Fibroblast of mammary gland (primary cell): Measurements from ENCODE around the gene ZFAND6.

Experiments
- DNase-seq: peaks from one replicate; pipeline ENCODE4 v3.0.0-alpha.2; 2010; ENCODE audit warnings: low read depth
- H3K4me3 ChIP-seq: 2 replicates; pipeline ENCODE4 v1.5.1; 2011; ENCODE audit warnings: low read depth, mild to moderate bottlenecking, low read length, moderate library complexity; ENCODE audit not compliant: control insufficient read depth
- TF ChIP-seq, protein P1 (sequence below): conservative IDR thresholded peaks from 2 replicates; pipeline ENCODE4 v1.5.1; 2011; ENCODE audit warnings: low read depth, low read length, inconsistent platforms; ENCODE audit not compliant: control insufficient read depth, insufficient read depth

ZFAND6 gene

DNA sequence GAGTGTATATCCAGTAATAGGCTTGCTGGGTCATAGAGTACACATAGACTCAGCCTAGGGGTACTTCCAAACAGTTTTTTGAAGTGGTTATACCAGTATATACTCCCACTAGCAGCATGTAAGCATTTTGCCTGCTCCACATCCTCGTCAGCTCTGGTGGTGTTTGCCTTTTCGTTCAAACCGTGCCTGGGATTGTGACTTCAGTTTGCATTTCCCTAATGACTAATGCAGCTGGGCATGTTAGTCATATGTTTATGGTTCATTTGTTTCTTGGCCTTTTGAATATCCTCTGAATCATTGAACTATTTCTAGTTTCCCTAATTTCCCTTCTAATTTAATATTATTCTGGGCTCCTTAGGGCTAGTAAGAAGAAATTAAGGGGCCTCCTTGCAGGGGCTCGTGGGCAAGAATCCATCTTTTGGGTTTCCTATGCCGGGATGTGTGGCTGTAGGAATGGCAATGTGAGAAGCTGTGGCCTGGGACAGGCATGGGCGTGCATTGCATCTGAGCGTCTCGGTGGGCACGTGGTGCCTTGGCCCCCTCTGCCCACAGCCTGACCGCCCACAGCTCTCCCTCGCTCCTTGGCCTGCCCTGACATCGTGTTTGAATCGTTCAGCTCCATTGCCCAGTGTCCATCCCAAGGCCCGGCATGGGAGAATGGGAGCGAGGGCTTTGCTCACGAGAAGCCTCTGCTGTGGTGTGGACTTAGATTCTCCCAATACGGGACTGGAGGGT, 119.7 kb downstream of the ZFAND6 start:
- peak; percentile 97 for DNase-seq
- TF ChIP-seq, protein P1, sequence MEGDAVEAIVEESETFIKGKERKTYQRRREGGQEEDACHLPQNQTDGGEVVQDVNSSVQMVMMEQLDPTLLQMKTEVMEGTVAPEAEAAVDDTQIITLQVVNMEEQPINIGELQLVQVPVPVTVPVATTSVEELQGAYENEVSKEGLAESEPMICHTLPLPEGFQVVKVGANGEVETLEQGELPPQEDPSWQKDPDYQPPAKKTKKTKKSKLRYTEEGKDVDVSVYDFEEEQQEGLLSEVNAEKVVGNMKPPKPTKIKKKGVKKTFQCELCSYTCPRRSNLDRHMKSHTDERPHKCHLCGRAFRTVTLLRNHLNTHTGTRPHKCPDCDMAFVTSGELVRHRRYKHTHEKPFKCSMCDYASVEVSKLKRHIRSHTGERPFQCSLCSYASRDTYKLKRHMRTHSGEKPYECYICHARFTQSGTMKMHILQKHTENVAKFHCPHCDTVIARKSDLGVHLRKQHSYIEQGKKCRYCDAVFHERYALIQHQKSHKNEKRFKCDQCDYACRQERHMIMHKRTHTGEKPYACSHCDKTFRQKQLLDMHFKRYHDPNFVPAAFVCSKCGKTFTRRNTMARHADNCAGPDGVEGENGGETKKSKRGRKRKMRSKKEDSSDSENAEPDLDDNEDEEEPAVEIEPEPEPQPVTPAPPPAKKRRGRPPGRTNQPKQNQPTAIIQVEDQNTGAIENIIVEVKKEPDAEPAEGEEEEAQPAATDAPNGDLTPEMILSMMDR, result no peak
- no peak overlapping the region for H3K4me3 ChIP-seq

DNA sequence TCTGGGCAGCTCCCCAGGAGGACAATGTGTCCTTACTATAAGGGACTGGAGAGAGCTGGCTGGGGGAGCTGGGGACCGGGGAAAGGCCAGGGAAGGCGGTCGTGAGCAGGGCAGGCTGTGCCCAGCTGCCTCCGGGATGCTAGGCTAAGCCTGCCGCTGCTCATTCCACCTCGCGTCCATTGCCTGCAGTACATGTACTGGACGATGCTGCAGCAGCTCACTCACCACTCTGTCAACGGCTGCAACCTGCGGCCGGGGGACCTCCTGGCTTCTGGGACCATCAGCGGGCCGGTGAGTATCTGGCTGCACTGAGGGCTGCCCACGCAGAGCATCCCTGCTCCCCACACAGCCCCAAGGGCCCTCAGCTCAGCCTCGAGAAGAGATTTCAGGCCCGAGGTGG, 120.5 kb downstream of the ZFAND6 start:
- no peak for DNase-seq
- TF ChIP-seq, protein P1, result no peak
- H3K4me3 ChIP-seq, result no peak overlapping the region

DNA sequence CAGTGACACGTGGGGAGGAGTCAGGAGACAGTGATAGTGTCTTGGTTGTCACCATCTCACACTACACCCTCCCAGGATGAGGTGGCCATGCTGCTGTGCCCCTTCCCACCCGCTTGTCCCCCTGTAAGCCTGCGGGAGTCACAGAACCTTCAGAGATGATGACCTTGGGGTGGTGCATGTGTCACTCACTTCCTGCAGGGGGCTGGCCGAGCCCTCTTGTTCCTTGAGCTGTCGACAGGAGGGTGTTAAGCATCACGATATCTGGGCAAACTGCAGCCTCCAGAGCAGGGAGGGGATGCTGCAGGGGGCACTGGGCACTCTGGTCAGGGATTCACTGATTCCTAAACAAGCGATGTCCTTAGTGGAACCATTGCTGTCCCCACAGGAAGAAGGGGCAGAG, 121.0 kb downstream of the ZFAND6 start:
- no peak overlapping the region for H3K4me3 ChIP-seq
- TF ChIP-seq, protein P1, result no peak

DNA sequence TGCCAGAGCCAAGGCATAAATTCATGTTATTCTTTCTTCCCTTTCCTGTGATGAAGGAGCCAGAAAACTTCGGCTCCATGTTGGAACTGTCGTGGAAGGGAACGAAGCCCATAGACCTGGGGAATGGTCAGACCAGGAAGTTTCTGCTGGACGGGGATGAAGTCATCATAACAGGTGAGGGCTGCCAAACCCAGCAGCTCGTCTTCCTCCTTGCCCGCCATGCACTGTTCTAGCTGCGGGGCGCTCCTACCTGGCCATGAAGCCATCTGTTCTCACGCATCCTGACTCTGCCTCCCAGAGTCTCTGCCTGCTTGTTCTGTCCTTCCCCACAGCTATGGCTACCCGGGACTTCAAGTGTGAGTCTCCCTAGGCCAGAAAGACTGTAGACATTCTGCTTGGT, 121.5 kb downstream of the ZFAND6 start:
- DNase-seq, result no peak
- TF ChIP-seq, protein P1, result no peak
- H3K4me3 ChIP-seq, result no peak overlapping the region

More for the DNA sequence above, 121.0 kb downstream of the ZFAND6 start:
- DNase-seq, result no peak

DNA sequence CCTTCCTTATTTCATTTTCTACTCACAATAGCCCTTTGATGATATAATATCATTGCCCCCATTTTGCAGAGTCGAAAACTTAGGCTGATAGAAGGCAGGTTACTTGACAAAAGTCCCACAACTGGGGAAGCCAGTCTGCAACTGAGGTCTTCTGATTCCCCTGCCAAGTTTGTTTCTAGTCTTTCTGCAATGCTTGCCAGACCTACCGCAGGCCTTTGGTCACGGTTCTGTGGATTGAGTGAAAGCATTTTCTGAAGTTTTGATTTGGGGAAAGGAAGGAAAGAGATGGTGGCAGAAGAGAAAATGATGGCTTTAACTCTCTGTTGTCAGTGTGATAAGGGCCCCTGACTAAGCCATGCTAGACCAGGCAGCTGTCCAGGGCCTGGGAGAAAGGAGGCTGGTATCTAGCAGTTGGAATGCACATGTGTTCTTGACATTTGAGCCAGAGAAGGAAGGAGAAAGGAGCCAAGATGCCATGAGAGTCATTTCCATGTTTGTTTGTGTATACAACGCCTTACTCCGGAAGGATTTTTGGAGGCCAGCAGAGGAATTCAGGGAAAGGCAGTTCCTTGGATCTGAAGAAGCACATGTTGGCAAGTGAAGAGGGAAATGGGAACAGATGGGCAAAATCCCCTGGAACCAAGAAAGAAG, 123.3 kb downstream of the ZFAND6 start:
- H3K4me3 ChIP-seq, result no peak overlapping the region
- peak; percentile 74 for DNase-seq
- TF ChIP-seq, protein P1, result no peak

DNA sequence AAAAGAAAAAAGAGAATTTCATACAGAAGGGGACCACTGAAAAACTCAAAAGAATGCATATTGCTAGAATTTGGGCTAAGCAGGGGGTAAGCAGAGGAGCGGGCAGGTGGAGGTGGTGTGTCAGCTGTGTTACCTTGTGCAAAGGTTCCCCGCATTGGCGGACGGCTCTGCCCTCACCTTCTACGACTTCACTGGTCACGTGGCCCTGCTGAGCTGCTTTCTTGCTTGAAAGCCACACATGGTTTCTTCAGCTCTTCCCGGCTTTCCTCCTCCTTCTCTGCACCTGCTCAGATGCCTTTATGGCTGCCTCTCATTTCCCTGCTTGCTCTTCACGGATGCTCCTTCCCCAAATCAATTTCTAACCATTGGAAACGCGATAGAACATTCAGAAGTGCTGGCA, 123.8 kb downstream of the ZFAND6 start:
- no peak overlapping the region for H3K4me3 ChIP-seq
- TF ChIP-seq, protein P1, result no peak
- no peak for DNase-seq

DNA sequence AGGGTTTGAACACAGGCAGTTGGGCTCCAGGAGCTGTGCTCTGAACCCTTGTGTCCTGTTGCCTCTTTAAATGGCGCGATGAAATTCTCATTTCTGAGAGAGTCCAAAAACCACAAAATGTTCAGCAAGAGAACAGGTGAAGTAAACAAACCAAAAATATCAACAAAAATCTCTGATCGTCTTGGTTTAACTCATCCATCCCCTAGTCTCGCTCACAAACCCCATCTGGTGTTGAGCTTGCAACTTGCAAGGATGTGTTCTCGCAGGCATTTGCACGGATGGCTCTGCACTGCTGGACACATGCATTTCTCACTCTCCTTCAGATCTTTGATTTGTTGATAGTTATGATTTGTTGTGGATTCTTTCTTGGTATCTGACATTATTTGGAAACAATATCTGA, 124.4 kb downstream of the ZFAND6 start:
- DNase-seq, result no peak
- TF ChIP-seq, protein P1, result peak; percentile 27
- H3K4me3 ChIP-seq, result no peak overlapping the region
